ACC112 (cell line): ENCODE data around the gene IFIT2.
"Not testable (repeated sequence)": the region's sequence is repeated elsewhere in the genome, so short reads cannot be mapped to it uniquely, and the experiment has no call there.

Experiments
- H2AFZ ChIP-seq: fragments of 200-600 bp; sonication (generic); one replicate; pipeline ENCODE4 v1.6.0; 2017; ENCODE audit warnings: antibody characterized with exemption, low read length; ENCODE audit not compliant: unreplicated experiment
- H3K27ac ChIP-seq: fragments of 200-600 bp; sonication (generic); 2 replicates; pipeline ENCODE4 v1.5.1; 2014; ENCODE audit warnings: low read depth, mild to moderate bottlenecking, antibody characterized with exemption, low read length, moderate library complexity
- H3K27me3 ChIP-seq: fragments of 200-600 bp; sonication (generic); 2 replicates; pipeline ENCODE4 v1.6.1; 2014; ENCODE audit warnings: mild to moderate bottlenecking, antibody characterized with exemption, low read length, moderate library complexity, mixed read lengths; ENCODE audit not compliant: insufficient read depth
- H3K36me3 ChIP-seq: fragments of 200-600 bp; sonication (generic); 2 replicates; pipeline ENCODE4 v1.6.1; 2016; ENCODE audit warnings: mild to moderate bottlenecking, antibody characterized with exemption, low read length, moderate library complexity, mixed read lengths; ENCODE audit not compliant: insufficient read depth
- H3K4me1 ChIP-seq: fragments of 200-600 bp; sonication (generic); one replicate; pipeline ENCODE4 v1.6.1; 2016; ENCODE audit warnings: low read length, mixed read lengths; ENCODE audit not compliant: insufficient read depth, unreplicated experiment, control insufficient read depth
- H3K4me3 ChIP-seq: fragments of 200-600 bp; sonication (generic); 2 replicates; pipeline ENCODE4 v1.5.1; 2014; ENCODE audit warnings: mild to moderate bottlenecking, low read depth, low read length
- H3K79me2 ChIP-seq: fragments of 200-600 bp; sonication (generic); one replicate; pipeline ENCODE4 v1.6.0; 2016; ENCODE audit warnings: low read length; ENCODE audit not compliant: control insufficient read depth, unreplicated experiment, insufficient read depth

IFIT2 gene

GRCh38 chr10:89325856-89326255, 24.0 kb downstream of the IFIT2 start:
- H3K4me3 ChIP-seq, H3K27me3 ChIP-seq, H2AFZ ChIP-seq, H3K36me3 ChIP-seq: not testable (repeated sequence)
- Histone ChIP-seq H3K27ac (peak overlapping the region; percentile 100), H3K4me1 (peaks cover 32% of the 10 kb centered on the region), H3K79me2 (peaks cover 34% of the 10 kb centered on the region)

DNA sequence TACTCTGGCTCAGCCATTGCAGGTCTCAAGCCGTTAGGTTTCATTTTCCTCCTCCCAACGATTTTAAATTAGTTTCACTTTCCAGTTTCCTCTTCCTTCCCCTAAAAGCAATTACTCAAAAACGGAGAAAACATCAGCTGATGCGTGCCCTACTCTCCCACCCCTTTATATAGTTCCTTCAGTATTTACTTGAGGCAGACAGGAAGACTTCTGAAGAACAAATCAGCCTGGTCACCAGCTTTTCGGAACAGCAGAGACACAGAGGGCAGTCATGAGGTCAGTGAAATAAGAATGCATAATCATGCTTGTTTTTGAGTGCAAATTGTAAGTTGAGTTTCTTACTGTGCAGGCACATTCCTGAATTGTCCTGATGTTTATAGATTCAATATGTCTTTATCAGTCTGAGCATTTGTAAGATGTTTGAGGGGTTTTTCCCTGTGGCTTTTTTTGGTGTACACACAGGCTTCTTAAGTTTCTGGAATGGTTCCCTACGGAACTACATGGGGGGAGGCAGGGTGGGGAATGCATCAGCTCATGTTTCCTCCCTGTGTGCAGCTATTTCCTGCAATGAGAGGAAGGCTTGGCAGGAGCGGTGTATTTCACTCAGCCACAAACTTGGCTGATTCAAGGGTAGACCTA, 26.1 kb downstream of the IFIT2 start, which contains the start of gene IFIT3:
IFIT3 (plus strand) TSS at position 195 of the 639 bp plus-strand sequence; CDS start at position 272, 77 bp downstream.
- Histone ChIP-seq H3K4me3 (peak within 1 kb of the TSS; percentile 84), H3K27ac (peak within 1 kb of the TSS; percentile 100), H2AFZ (no peak within 1 kb of the TSS), H3K27me3 (no peaks in the 10 kb centered on the region), H3K36me3 (peaks cover 4% of the 10 kb centered on the region; the same call in 1 of the 2 replicates), H3K79me2 (peaks cover 54% of the 10 kb centered on the region), H3K4me1 (peaks cover 37% of the 10 kb centered on the region)

DNA sequence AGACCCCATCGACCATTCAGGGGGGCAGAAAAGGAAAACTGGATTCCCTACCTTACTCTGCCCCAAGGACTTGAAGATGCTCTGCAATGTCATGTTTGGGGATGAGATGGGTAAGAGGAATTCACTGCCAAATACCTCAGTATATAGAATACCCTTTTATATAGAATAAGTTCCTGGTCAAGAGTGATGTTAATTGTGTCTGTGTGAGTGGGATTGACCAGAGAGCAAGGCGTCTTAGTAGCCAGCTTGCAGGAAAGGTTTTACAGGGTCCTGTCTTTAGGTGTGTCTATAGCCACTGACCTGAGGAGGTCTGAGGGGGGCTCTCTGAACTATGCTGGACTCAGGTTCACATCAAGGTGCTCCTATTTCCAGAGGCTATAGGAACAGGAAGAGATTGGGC, 27.3 kb downstream of the IFIT2 start:
- peaks cover 42% of the 10 kb centered on the region for H3K4me1 ChIP-seq
- H3K79me2 ChIP-seq = peaks cover 66% of the 10 kb centered on the region
- peak overlapping the region; percentile 100 for H3K27ac ChIP-seq
- peaks cover 7% of the 10 kb centered on the region; the same call in 1 of the 2 replicates for H3K36me3 ChIP-seq
- H3K4me3 ChIP-seq = peak overlapping the region; percentile 84
- no peaks in the 10 kb centered on the region for H3K27me3 ChIP-seq
- no peak overlapping the region for H2AFZ ChIP-seq

DNA sequence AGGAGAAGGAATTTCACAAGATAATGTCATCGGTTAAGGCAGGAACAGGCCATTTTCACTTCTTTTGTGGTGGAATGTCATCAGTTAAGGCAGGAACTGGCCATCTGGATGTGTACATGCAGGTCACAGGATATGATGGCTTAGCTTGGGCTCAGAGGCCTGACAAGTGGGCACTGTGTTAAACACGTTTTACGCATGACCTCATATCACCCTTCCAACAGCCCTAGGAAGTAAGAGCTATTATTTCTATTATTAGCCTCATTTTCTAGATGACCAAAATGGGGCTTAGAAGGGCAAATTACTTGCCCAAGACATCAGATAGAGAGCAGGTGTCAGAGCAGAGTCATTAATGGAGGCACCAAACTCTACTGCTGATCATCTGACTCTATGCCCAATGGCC, 28.2 kb downstream of the IFIT2 start:
- Histone ChIP-seq H3K27ac (peak overlapping the region; percentile 88), H3K79me2 (peaks cover 73% of the 10 kb centered on the region), H3K36me3 (peaks cover 10% of the 10 kb centered on the region), H3K4me3 (peak overlapping the region; percentile 84), H3K4me1 (peaks cover 48% of the 10 kb centered on the region)
- not testable (repeated sequence) for H3K27me3 ChIP-seq, H2AFZ ChIP-seq

- Histone ChIP-seq H3K27ac (peak overlapping the region; percentile 88), H3K36me3 (peaks cover 17% of the 10 kb centered on the region), H3K79me2 (peaks cover 79% of the 10 kb centered on the region), H3K4me3 (peak overlapping the region; percentile 84), H2AFZ (no peak overlapping the region), H3K4me1 (peaks cover 54% of the 10 kb centered on the region), H3K27me3 (no peaks in the 10 kb centered on the region)
These were observed 28.8 kb downstream of the IFIT2 start for GRCh38 chr10:89330537-89331212.

DNA sequence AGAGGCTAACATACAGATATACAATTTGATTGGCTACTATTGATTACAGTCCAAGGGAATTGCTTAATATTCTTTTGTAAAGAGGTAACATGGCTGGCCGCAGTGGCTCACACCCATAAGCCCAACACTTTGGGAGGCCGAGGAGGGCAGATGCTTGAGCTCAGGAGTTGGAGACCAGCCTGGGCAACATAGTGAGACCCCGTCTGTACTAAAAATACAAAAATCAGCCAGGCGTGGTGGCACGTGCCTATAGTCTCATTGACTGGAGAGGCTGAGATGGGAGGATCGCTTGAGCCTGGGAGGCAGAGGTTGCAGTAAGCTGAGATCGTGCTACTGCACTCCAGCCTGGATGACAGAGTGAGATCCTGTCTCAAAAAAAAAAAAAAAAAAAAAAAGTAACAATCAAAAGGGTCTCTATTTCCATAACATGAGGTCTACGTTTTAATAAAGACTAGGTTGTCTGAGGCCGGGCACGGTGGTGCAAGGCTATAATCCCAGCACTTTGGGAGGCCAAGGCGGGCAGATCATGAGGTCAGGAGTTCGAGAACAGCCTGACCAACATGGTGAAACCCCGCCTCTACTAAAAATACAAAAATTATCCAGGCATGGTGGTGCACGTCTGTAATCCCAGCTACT, 29.8 kb downstream of the IFIT2 start:
- peak overlapping the region; percentile 87 for H3K4me3 ChIP-seq
- peaks cover 89% of the 10 kb centered on the region for H3K79me2 ChIP-seq
- H3K4me1 ChIP-seq = peaks cover 54% of the 10 kb centered on the region
- peaks cover 24% of the 10 kb centered on the region for H3K36me3 ChIP-seq
- H3K27ac ChIP-seq = peak overlapping the region; percentile 88
- H2AFZ ChIP-seq, H3K27me3 ChIP-seq: not testable (repeated sequence)

DNA sequence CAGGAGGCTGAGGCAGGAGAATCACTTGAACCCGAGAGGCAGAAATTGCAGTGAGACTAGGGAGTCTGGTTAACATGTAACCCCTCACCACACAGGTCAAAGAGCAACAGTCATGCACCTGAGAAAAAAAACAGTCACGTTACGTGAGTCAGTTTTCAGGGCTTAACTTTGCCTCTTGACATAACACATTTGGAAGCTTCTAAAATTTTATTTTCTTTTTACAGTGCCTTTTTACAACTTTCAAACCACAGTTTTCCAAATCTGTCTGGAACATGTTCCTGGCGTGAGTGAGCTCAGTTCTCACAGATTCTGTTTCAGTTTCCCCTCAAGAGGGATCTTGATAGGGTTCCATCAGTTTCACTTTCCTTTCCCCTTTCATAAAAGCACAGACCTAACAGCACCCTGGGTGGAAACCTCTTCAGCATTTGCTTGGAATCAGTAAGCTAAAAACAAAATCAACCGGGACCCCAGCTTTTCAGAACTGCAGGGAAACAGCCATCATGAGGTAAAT, 30.3 kb downstream of the IFIT2 start:
- peaks cover 29% of the 10 kb centered on the region for H3K36me3 ChIP-seq
- peak overlapping the region; percentile 87 for H3K4me3 ChIP-seq
- H3K4me1 ChIP-seq = peaks cover 49% of the 10 kb centered on the region
- peak overlapping the region; percentile 88 for H3K27ac ChIP-seq
- no peaks in the 10 kb centered on the region for H3K27me3 ChIP-seq
- peaks cover 94% of the 10 kb centered on the region for H3K79me2 ChIP-seq
- no peak overlapping the region for H2AFZ ChIP-seq

GRCh38 chr10:89335226-89335625, 33.4 kb downstream of the IFIT2 start:
- H3K36me3 ChIP-seq = peaks cover 54% of the 10 kb centered on the region
- H2AFZ ChIP-seq = no peak overlapping the region
- H3K4me1 ChIP-seq = peaks cover 47% of the 10 kb centered on the region
- peak overlapping the region; percentile 62 for H3K4me3 ChIP-seq
- H3K79me2 ChIP-seq = peaks cover 91% of the 10 kb centered on the region
- H3K27ac ChIP-seq = peak overlapping the region; percentile 23; the same call in 1 of the 2 replicates
- no peaks in the 10 kb centered on the region for H3K27me3 ChIP-seq

- H3K27me3 ChIP-seq = no peaks in the 10 kb centered on the region
- peaks cover 83% of the 10 kb centered on the region for H3K79me2 ChIP-seq
- H3K4me1 ChIP-seq = peaks cover 37% of the 10 kb centered on the region
- H3K4me3 ChIP-seq = no peak overlapping the region; the same call in 1 of the 2 replicates
- no peak overlapping the region for H2AFZ ChIP-seq
- H3K36me3 ChIP-seq = peaks cover 63% of the 10 kb centered on the region
- 0 out of 2 replicates have a peak overlapping the region, but pooled peaks have one; percentile 6 for H3K27ac ChIP-seq
These were observed 34.4 kb downstream of the IFIT2 start for GRCh38 chr10:89336241-89336640.

- Histone ChIP-seq H3K4me1 (peaks cover 36% of the 10 kb centered on the region), H3K27me3 (no peaks in the 10 kb centered on the region), H3K4me3 (no peak overlapping the region), H3K79me2 (peaks cover 71% of the 10 kb centered on the region), H3K27ac (peak overlapping the region; percentile 38; the same call in 1 of the 2 replicates), H2AFZ (no peak overlapping the region), H3K36me3 (peaks cover 68% of the 10 kb centered on the region)
These were observed 35.6 kb downstream of the IFIT2 start for GRCh38 chr10:89337484-89337883.
